Measurements from ENCODE around the gene FOXO4. TPM values are rescaled to one million over a fixed set of nuclear protein-coding genes. Genes with fewer than 3 reads are reported as not detected.

FOXO4 gene
- total RNA-seq, 1 donor from 2014 or later, result 12.0 TPM

DNA sequence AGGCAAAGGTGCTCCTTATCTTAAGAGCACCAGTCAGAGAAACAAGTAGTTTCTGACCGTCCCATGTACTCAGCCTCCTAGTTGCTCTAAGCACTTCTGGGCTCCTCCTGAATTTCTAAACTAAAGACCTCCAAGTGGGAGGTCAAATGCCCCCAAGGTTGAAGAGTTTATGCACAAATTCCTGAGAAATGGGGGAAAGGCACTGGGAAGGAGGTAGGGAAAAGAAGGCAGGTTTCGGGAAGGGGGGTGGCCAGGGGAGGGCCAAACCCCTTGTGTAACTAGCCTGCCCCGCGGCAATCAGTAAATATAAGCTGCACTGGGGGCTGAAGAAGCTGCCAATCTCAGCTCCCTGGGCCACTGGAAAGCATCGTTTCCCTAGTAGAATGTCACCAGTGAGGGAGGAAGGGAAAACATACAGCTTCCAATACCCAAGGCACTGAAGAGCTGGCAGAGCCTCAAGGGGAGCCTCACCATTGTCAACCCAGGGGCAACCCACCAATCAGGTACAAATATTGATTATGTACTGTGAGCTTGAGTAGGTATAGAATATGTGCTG is 3.4 kb downstream of the FOXO4 start:
- peak overlapping the region; percentile 69 for H3K4me3 Mint-ChIP-seq
- H3K9me3 Mint-ChIP-seq, result no peaks in the 10 kb centered on the region
- H3K36me3 Mint-ChIP-seq (ENCODE audit: low read depth), result peaks cover 3% of the 10 kb centered on the region
- DNase-seq (ENCODE audit: low read depth, low spot score), result no peak
- H3K27me3 Mint-ChIP-seq (ENCODE audit: low read depth), result peaks cover 43% of the 10 kb centered on the region
- TF ChIP-seq CTCF (conservative IDR thresholded peaks at IDR 0.05), result no peak
- peaks cover 44% of the 10 kb centered on the region for H3K4me1 Mint-ChIP-seq
- no peak overlapping the region for H3K27ac Mint-ChIP-seq (ENCODE audit: unreplicated experiment)

DNA sequence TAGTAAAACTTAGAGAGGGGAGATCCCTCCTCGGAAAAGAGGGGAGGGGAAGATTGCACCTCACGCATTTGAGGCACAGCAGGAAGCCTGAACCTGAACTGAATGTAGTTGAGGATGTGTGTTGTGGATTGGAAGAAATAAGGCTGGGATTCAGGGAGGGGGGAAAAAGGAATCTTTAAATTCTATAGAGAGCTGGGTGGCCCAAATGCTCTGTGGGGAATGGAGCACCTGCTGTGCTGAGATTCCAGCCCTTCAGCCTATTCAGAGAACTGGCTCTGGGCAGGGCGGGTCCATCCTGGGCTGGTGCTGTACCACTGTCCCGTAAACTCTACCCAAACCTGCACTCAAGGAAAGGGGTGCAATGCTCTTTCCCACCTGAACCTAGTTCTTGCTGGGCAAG is 4.1 kb downstream of the FOXO4 start:
- peak overlapping the region; percentile 69 for H3K4me3 Mint-ChIP-seq
- DNase-seq (ENCODE audit: low read depth, low spot score), result no peak
- H3K9me3 Mint-ChIP-seq, result no peaks in the 10 kb centered on the region
- no peak for TF ChIP-seq CTCF (conservative IDR thresholded peaks at IDR 0.05)
- H3K4me1 Mint-ChIP-seq, result peaks cover 51% of the 10 kb centered on the region
- no peak overlapping the region for H3K27ac Mint-ChIP-seq (ENCODE audit: unreplicated experiment)
- peaks cover 41% of the 10 kb centered on the region for H3K27me3 Mint-ChIP-seq (ENCODE audit: low read depth)
- H3K36me3 Mint-ChIP-seq (ENCODE audit: low read depth), result peaks cover 5% of the 10 kb centered on the region

DNA sequence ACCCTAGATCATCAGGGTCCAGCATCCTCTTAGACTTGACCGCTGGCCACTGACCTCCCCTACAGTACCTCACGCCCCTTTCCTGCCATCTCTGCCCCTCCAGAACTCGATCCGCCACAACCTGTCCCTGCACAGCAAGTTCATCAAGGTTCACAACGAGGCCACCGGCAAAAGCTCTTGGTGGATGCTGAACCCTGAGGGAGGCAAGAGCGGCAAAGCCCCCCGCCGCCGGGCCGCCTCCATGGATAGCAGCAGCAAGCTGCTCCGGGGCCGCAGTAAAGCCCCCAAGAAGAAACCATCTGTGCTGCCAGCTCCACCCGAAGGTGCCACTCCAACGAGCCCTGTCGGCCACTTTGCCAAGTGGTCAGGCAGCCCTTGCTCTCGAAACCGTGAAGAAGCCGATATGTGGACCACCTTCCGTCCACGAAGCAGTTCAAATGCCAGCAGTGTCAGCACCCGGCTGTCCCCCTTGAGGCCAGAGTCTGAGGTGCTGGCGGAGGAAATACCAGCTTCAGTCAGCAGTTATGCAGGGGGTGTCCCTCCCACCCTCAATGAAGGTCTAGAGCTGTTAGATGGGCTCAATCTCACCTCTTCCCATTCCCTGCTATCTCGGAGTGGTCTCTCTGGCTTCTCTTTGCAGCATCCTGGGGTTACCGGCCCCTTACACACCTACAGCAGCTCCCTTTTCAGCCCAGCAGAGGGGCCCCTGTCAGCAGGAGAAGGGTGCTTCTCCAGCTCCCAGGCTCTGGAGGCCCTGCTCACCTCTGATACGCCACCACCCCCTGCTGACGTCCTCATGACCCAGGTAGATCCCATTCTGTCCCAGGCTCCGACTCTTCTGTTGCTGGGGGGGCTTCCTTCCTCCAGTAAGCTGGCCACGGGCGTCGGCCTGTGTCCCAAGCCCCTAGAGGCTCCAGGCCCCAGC is 5.2 kb downstream of the FOXO4 start:
- H3K27ac Mint-ChIP-seq (ENCODE audit: unreplicated experiment), result no peak overlapping the region
- peaks cover 5% of the 10 kb centered on the region for H3K36me3 Mint-ChIP-seq (ENCODE audit: low read depth)
- DNase-seq (ENCODE audit: low read depth, low spot score), result no peak
- H3K27me3 Mint-ChIP-seq (ENCODE audit: low read depth), result peaks cover 38% of the 10 kb centered on the region
- no peaks in the 10 kb centered on the region for H3K9me3 Mint-ChIP-seq
- no peak overlapping the region for H3K4me3 Mint-ChIP-seq
- TF ChIP-seq CTCF (conservative IDR thresholded peaks at IDR 0.05), result no peak
- H3K4me1 Mint-ChIP-seq, result peaks cover 51% of the 10 kb centered on the region

- Mint-ChIP-seq H3K27me3 (ENCODE audit: low read depth) (peaks cover 28% of the 10 kb centered on the region), H3K4me1 (peaks cover 58% of the 10 kb centered on the region), H3K9me3 (peaks cover 4% of the 10 kb centered on the region), H3K36me3 (ENCODE audit: low read depth) (peaks cover 5% of the 10 kb centered on the region), H3K27ac (ENCODE audit: unreplicated experiment) (no peak overlapping the region), H3K4me3 (peak overlapping the region; percentile 75)
- DNase-seq (ENCODE audit: low read depth, low spot score), result no peak
- no peak for TF ChIP-seq CTCF (conservative IDR thresholded peaks at IDR 0.05)
Measured at GRCh38 chrX:71102292-71102691, 6.6 kb downstream of the FOXO4 start.

- peak; percentile 31 for DNase-seq (ENCODE audit: low read depth, low spot score)
- Mint-ChIP-seq H3K27ac (ENCODE audit: unreplicated experiment) (peak overlapping the region; percentile 89), H3K27me3 (ENCODE audit: low read depth) (peaks cover 20% of the 10 kb centered on the region), H3K4me1 (peaks cover 64% of the 10 kb centered on the region), H3K36me3 (ENCODE audit: low read depth) (peaks cover 5% of the 10 kb centered on the region), H3K9me3 (peaks cover 4% of the 10 kb centered on the region), H3K4me3 (peak overlapping the region; percentile 82)
- no peak for TF ChIP-seq CTCF (conservative IDR thresholded peaks at IDR 0.05)
Measured at GRCh38 chrX:71103110-71103983, 7.7 kb downstream of the FOXO4 start.

Data from neural crest cell (in vitro differentiated cells).